NT2/D1 (cell line): ENCODE data around the gene GLIS1.

Experiments used
- YY1 ChIP-seq: IDR thresholded peaks from 2 replicates; pipeline ENCODE4 v1.6.1; 2011; ENCODE audit not compliant: insufficient read length, insufficient read depth
- ZNF274 ChIP-seq: IDR thresholded peaks from 2 replicates; pipeline ENCODE4 v1.6.1; 2011; ENCODE audit warnings: mild to moderate bottlenecking, low read depth, low read length

DNA sequence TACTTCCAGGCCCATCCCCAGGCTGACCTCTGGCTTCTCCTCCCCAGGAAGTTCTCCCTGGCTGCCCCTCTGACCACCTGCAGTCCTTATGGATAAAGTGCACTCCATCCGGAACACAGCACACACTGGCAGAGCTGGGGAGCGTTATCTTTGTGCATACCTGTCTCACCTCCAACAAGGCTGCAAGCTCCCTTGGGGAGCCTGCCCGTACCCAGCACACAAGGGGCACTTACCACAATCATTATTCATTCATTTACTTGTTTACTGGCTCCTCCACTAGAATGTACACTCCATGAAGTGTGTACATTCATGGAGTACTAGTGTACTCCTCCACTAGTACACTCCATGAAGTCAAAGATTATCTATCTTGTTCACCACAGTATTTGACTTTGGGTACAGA lies 30.3 kb downstream of the GLIS1 start:
- TF ChIP-seq ZNF274 (no peak), YY1 (no peak)
